Measurements from ENCODE around the gene S100A14. TPM values are rescaled to one million over a fixed set of nuclear protein-coding genes. Genes with fewer than 3 reads are reported as not detected.

The S100A14 gene
- polyA plus RNA-seq, 1 of the 3 experiments (the other 2 are of a cell fraction): 0.15 TPM

DNA sequence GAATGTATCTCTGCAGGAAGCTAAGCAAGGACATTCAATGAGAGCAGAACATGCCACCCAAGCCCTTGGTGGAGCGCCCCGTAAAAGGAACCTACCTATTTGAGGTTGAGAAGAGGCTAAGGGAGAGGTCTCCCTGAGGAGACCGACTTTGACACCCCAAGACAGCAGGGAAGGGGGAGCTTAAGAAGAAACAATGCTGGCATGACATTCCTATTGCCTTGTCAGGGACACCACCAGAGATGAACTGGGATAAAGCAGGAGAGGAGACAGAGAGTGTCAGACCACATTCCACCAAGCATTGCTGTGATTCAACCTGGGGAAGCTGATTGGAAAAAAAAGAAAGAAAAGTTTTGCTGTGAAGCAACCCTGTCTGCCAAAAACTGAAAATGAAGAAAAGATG lies 37.2 kb downstream of the S100A14 start:
- POLR2A ChIA-PET: no interaction called here
- H3K4me2 ChIP-seq: peak overlapping the region; percentile 57; the same call in 1 of the 2 replicates
- WGBS (ENCODE audit: low lambda C conversion rate): 90% methylated on average over 3 of the region's 3 CpGs

DNA sequence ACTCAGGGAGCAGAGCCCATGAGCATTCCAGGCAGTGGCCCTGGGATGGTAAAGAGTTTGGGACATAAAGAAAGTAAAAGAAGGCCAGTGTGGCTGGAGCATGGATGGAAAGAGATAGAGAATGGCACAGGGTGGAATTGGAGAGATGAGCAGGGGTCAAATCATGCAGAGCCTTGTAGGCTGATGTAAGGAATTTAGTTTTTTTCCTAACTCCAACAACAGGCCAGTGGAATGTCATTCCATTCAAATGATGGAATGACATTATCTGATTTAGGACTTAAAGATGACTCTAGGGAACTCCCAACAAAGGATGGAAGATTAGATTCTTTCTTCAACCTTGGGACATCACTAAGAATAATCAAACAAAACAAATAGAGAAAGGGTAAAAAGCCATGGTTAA lies 37.6 kb downstream of the S100A14 start:
- Histone ChIP-seq H3K79me2 (ENCODE audit: insufficient read depth) (no peaks in the 10 kb centered on the region; the same call in 1 of the 2 replicates), H4K20me1 (ENCODE audit: insufficient read depth) (no peaks in the 10 kb centered on the region), H3K9me3 (no peaks in the 10 kb centered on the region), H3K9me2 (no peaks in the 10 kb centered on the region), H3K36me3 (replicated peaks in 1 of 2; ENCODE audit: control insufficient read depth in 1 of 2, insufficient read depth in 2 of 2, low read length in 1 of 2) (no peaks in the 10 kb centered on the region), H3K4me3 (ENCODE audit: low read depth in 2 of 2, low read length in 1 of 2) (no peak overlapping the region), H3K9ac (no peak overlapping the region; the same call in 1 of the 2 replicates), H3K27ac (ENCODE audit: low read depth in 2 of 2, low read length in 1 of 2) (peak overlapping the region in 1 of 2 experiments; percentile 68; a peak in 2 of 4 replicates), H3K4me2 (peak overlapping the region; percentile 57; the same call in 1 of the 2 replicates), H3F3A (replicated peaks; ENCODE audit: insufficient read depth) (peaks cover under 1% of the 10 kb centered on the region), H3K27me3 (ENCODE audit: insufficient read depth) (no peaks in the 10 kb centered on the region), H3K4me1 (ENCODE audit: control insufficient read depth in 1 of 2, insufficient read depth in 2 of 2, low read depth in 1 of 2, low read length in 1 of 2) (peaks cover 0 to 16% of the 10 kb centered on the region in 2 experiments; a peak in 2 of 4 replicates), H2AFZ (ENCODE audit: low read depth) (peak overlapping the region; percentile 42)
- no peak for DNase-seq
- CTCF ChIA-PET: interaction anchor here (0.6 to 4.3 kb wide), 5 partner anchors 8 to 67 kb away, joined by 3 to 31 read pairs (median 3); no protein-coding TSS in a partner anchor
- POLR2A ChIA-PET: no interaction called here
- TF ChIP-seq TAF1 (IDR thresholded peaks at IDR 0.05; ENCODE audit: borderline replicate concordance, low read depth, low read length) (no peak), NRF1 (IDR thresholded peaks at IDR 0.05; ENCODE audit: low read depth, low read length) (no peak), RAD21 (IDR thresholded peaks at IDR 0.05; ENCODE audit: low read length) (no peak), FOXM1 (IDR thresholded peaks at IDR 0.05; ENCODE audit: low read depth) (no peak), NFIC (IDR thresholded peaks at IDR 0.05; ENCODE audit: borderline replicate concordance) (no peak), FOXJ3 (CRISPR knock-in tag; IDR thresholded peaks at IDR 0.05) (no peak), SIN3A (IDR thresholded peaks at IDR 0.05; ENCODE audit: borderline replicate concordance, low read depth, low read length) (no peak), GATA2 (CRISPR knock-in tag; IDR thresholded peaks at IDR 0.05) (no peak), SMC3 (IDR thresholded peaks at IDR 0.05; ENCODE audit: low read depth, low read length) (no peak), TCF12 (IDR thresholded peaks at IDR 0.05) (peak; percentile 27; the same call in 1 of the 2 replicates), RCOR1 (IDR thresholded peaks at IDR 0.05; ENCODE audit: low read length) (no peak), ELF1 (IDR thresholded peaks at IDR 0.05) (no peak), POLR2AphosphoS5 (IDR thresholded peaks at IDR 0.05; ENCODE audit: low read depth, low read length) (no peak), MXI1 (IDR thresholded peaks at IDR 0.05; ENCODE audit: low read depth, low read length) (no peak), JUND (IDR thresholded peaks at IDR 0.05) (peak; percentile 53), FOSL2 (IDR thresholded peaks at IDR 0.05; ENCODE audit: borderline replicate concordance, low read depth) (no peak), RFX5 (IDR thresholded peaks at IDR 0.05; ENCODE audit: low read length) (no peak), RXRA (IDR thresholded peaks at IDR 0.05; ENCODE audit: borderline replicate concordance, low read depth) (0 out of 2 replicates have a peak, but pooled peaks have one; percentile 9)
- TF ChIP-seq, protein P1, sequence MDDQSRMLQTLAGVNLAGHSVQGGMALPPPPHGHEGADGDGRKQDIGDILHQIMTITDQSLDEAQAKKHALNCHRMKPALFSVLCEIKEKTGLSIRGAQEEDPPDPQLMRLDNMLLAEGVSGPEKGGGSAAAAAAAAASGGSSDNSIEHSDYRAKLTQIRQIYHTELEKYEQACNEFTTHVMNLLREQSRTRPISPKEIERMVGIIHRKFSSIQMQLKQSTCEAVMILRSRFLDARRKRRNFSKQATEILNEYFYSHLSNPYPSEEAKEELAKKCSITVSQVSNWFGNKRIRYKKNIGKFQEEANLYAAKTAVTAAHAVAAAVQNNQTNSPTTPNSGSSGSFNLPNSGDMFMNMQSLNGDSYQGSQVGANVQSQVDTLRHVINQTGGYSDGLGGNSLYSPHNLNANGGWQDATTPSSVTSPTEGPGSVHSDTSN (IDR thresholded peaks at IDR 0.05): peak; percentile 69
- TF ChIP-seq, protein P2, sequence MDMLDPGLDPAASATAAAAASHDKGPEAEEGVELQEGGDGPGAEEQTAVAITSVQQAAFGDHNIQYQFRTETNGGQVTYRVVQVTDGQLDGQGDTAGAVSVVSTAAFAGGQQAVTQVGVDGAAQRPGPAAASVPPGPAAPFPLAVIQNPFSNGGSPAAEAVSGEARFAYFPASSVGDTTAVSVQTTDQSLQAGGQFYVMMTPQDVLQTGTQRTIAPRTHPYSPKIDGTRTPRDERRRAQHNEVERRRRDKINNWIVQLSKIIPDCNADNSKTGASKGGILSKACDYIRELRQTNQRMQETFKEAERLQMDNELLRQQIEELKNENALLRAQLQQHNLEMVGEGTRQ (IDR thresholded peaks at IDR 0.05; ENCODE audit: borderline replicate concordance, low read depth, low read length): no peak
- TF ChIP-seq, protein P3, sequence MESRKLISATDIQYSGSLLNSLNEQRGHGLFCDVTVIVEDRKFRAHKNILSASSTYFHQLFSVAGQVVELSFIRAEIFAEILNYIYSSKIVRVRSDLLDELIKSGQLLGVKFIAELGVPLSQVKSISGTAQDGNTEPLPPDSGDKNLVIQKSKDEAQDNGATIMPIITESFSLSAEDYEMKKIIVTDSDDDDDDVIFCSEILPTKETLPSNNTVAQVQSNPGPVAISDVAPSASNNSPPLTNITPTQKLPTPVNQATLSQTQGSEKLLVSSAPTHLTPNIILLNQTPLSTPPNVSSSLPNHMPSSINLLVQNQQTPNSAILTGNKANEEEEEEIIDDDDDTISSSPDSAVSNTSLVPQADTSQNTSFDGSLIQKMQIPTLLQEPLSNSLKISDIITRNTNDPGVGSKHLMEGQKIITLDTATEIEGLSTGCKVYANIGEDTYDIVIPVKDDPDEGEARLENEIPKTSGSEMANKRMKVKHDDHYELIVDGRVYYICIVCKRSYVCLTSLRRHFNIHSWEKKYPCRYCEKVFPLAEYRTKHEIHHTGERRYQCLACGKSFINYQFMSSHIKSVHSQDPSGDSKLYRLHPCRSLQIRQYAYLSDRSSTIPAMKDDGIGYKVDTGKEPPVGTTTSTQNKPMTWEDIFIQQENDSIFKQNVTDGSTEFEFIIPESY (IDR thresholded peaks at IDR 0.05; ENCODE audit: borderline replicate concordance, low read depth): no peak
- TF ChIP-seq, protein P4, sequence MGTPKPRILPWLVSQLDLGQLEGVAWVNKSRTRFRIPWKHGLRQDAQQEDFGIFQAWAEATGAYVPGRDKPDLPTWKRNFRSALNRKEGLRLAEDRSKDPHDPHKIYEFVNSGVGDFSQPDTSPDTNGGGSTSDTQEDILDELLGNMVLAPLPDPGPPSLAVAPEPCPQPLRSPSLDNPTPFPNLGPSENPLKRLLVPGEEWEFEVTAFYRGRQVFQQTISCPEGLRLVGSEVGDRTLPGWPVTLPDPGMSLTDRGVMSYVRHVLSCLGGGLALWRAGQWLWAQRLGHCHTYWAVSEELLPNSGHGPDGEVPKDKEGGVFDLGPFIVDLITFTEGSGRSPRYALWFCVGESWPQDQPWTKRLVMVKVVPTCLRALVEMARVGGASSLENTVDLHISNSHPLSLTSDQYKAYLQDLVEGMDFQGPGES (IDR thresholded peaks at IDR 0.05; ENCODE audit: low read depth, low read length): no peak

More for the DNA sequence above, 37.2 kb downstream of the S100A14 start:
- Histone ChIP-seq H3K9me2 (no peaks in the 10 kb centered on the region), H3K9me3 (no peaks in the 10 kb centered on the region), H2AFZ (ENCODE audit: low read depth) (peak overlapping the region; percentile 42), H3K4me1 (ENCODE audit: control insufficient read depth in 1 of 2, insufficient read depth in 2 of 2, low read depth in 1 of 2, low read length in 1 of 2) (peaks cover 0 to 16% of the 10 kb centered on the region in 2 experiments; a peak in 2 of 4 replicates), H3K27ac (ENCODE audit: low read depth in 2 of 2, low read length in 1 of 2) (peak overlapping the region in 1 of 2 experiments; percentile 68; a peak in 2 of 4 replicates), H3K27me3 (ENCODE audit: insufficient read depth) (no peaks in the 10 kb centered on the region), H3F3A (replicated peaks; ENCODE audit: insufficient read depth) (no peaks in the 10 kb centered on the region), H3K36me3 (replicated peaks in 1 of 2; ENCODE audit: control insufficient read depth in 1 of 2, insufficient read depth in 2 of 2, low read length in 1 of 2) (no peaks in the 10 kb centered on the region), H3K79me2 (ENCODE audit: insufficient read depth) (no peaks in the 10 kb centered on the region; the same call in 1 of the 2 replicates), H4K20me1 (ENCODE audit: insufficient read depth) (no peaks in the 10 kb centered on the region), H3K4me3 (ENCODE audit: low read depth in 2 of 2, low read length in 1 of 2) (no peak overlapping the region), H3K9ac (no peak overlapping the region; the same call in 1 of the 2 replicates)
- TF ChIP-seq MEF2A (IDR thresholded peaks at IDR 0.05; ENCODE audit: borderline replicate concordance, low read depth): no peak
- no peak for TF ChIP-seq TAF1 (IDR thresholded peaks at IDR 0.05; ENCODE audit: borderline replicate concordance, low read depth, low read length)
- no peak for TF ChIP-seq NRF1 (IDR thresholded peaks at IDR 0.05; ENCODE audit: low read depth, low read length)
- TF ChIP-seq, protein P5, sequence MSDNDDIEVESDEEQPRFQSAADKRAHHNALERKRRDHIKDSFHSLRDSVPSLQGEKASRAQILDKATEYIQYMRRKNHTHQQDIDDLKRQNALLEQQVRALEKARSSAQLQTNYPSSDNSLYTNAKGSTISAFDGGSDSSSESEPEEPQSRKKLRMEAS (IDR thresholded peaks at IDR 0.05; ENCODE audit: low read depth): no peak
- TF ChIP-seq GATA2 (CRISPR knock-in tag; IDR thresholded peaks at IDR 0.05): no peak
- TF ChIP-seq POLR2AphosphoS5 (IDR thresholded peaks at IDR 0.05; ENCODE audit: low read depth, low read length): no peak
- CTCF ChIA-PET: interaction anchor here (0.5 to 4.3 kb wide), 5 partner anchors 11 to 227 kb away, joined by 3 to 31 read pairs (median 3); no protein-coding TSS in a partner anchor
- DNase-seq: no peak

Measured in SK-N-SH (cell line).